Measurements from ENCODE around the gene PADI4.

GRCh38 chr1:17264470-17264869 is 43.5 kb upstream of the PADI4 start:
- TF ChIP-seq CTCF (IDR thresholded peaks at IDR 0.05; ENCODE audit: low read depth, low read length): no peak
- no peak for TF ChIP-seq MYC (IDR thresholded peaks at IDR 0.05; ENCODE audit: low read depth, low read length)

Data from NB4 (cell line).